NCI-H446 (cell line): Measurements from ENCODE around the gene FOS.

Experiments
- DNase-seq, 2 experiments: peaks; one replicate each; lab custom pipeline; 2025; lab: John Stamatoyannopoulos, UW

Gene FOS

GRCh38 chr14:75318353-75318752 lies 39.7 kb downstream of the FOS start:
- DNase-seq: no peak

GRCh38 chr14:75319021-75319420 lies 40.4 kb downstream of the FOS start:
- DNase-seq: no peak

- no peak for DNase-seq
These were observed 41.6 kb downstream of the FOS start for GRCh38 chr14:75320196-75320595.

- no peak for DNase-seq
These were observed 44.1 kb downstream of the FOS start for GRCh38 chr14:75322746-75323145.

GRCh38 chr14:75323571-75323970 lies 44.9 kb downstream of the FOS start:
- DNase-seq: no peak

GRCh38 chr14:75328558-75329155 lies 50.0 kb downstream of the FOS start:
- DNase-seq: no peak

GRCh38 chr14:75329369-75329768 lies 50.7 kb downstream of the FOS start:
- no peak for DNase-seq

GRCh38 chr14:75331471-75331870 lies 52.8 kb downstream of the FOS start:
- no peak for DNase-seq
